GM19328 (cell line): ENCODE data around the gene HYAL1.

Source experiments
- ATAC-seq: cut with Tn5 transposase; IDR thresholded peaks from one replicate; pipeline ENCODE4 v1.9.1; 2021; ENCODE audit warnings: mild to moderate bottlenecking, moderate library complexity; ENCODE audit not compliant: unreplicated experiment

The HYAL1 gene

DNA sequence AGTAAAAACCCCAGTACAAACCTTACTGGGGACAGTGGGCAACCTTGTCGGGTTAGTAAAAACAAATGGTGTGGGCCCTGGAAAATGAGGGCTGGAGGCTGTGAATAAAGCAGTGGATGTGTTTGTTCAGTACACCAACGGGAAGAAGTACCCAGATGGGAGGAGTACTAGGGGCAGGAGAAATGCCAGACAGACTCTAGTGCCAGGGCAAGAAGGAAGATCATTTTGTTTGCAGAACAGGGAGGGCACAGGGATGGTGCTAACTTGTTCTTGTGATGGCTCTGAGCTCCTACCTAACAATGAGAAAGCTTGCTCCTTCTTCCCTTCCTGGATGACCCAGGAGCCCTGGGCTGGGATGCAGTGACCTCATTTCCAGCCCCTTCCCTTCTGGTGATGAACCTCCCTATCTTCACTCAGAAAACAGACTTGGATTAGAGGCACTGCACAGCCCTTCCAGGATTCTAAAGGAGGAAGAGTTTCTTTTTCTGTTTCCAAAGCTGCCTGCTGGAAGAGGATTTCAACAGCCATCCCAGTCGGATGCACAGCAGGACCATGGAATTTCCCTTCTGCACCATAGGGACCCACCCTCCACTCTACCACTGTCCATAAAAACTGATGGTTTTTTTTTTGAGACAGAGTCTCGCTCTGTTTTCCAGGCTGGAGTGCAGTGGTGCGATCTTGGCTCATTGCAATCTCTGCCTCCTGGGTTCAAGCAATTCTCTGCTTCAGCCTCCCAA is 31.1 kb upstream of the HYAL1 start:
- ATAC-seq, result no peak

DNA sequence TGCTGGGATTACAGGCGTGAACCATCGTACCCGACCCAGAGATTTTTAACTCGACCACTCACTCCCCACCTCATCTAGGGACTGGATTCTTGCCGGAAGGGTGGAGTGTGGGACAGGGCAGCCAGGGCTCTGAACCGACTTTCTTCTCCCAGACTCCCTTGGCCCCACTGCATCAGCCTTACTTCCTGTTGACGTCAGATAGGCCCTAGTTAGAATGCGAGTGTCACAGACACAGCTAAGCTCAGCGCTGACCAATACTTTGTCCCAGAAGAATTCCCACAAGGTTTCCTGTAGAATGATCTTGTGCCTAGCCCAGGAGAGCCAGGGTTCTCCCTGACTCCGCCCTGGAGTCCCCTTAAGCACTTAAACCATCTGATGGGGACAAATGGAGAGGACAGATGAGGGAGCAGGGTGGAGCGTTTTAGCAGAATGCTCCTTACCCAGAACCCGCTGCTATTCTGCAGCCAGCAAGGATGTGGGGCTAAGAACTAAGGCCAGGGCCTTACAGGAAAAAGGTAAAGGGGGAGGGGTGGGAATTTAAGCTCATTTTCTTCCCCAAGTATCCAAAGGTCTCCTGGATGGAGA is 30.5 kb upstream of the HYAL1 start:
- ATAC-seq, result no peak

- ATAC-seq, result no peak
These were observed 28.1 kb upstream of the HYAL1 start for GRCh38 chr3:50331364-50331907.

DNA sequence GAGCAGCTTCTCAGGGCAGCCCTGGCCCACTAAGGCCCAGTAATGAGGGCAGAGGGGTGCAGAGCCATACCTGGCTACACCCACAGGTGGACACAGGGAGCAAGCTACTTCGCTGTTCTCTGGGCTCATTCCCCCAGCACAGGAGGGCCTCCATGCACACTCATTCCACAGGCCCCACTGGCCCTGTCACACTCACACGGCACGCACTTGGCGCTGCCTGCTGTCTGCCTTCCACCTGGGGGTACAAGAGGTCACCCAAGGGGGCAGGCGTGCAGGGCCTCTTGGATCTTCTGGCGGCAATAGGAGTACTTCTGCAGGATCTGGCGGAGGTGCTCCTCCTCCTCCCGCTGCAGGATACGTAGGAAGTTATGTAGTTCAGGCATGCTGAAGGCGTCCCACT is 27.0 kb upstream of the HYAL1 start:
- no peak for ATAC-seq

DNA sequence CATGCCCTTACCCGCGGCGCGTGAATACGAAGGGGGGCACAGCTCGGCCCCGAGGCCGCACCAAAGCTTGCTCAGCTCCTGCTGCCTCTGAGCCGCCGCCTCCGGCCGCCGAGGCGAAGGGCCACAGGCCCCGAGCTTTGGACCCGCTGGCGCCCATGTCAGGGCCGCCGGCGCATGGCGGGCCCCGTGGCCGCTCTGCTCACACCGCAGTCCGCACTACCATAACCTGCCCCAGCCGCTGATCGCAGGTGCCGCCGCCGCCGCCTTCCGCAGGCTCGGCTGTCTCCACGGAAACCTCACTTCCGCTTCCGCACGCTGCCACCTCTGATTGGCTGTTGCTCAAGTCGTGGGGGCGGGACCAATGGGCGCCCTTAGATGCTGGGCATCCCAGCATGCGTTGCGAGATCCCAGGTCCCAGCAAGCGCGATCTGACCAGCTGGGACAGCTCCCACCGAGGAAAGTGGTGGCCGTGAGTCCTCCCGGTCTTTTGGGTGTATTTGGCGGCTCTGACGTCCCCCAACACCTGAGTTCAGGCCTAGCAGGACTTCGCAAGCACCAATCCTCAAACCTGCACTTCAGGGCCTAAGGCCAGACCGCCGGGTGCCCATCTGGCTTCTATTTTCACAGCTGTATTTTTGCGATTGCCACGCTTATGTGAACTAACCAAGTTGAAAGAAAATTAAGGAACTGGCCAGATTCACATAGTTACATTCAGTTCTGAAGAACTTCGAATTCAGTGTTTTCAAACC is 24.7 kb upstream of the HYAL1 start, which contains the start of gene TUSC2:
Gene TUSC2, minus strand, starts transcription at position 281 of the 749 bp plus-strand sequence. Its CDS starts 124 bp downstream, at position 157.
- ATAC-seq, result peak; percentile 89

DNA sequence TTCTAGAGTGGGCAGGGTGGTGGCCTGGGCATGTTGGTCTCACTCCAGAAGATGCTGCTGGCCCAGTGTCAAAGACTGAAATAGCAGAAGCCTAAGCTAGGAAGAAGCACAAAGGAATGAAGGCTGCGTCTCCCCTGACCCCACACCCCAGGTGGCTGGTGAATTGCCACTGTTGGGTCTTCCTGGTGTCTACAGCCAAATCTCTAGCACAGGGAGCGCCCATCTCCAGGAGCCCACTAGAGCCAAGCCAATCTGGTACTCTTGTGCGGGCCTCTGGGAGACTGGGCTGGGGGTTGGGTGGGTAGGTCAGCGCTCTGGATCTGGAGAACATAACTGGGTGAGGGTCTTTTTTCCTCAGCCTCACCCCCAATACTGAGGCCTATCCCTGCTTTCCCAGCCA is 23.8 kb upstream of the HYAL1 start:
- no peak for ATAC-seq

- no peak for ATAC-seq
These were observed 22.8 kb upstream of the HYAL1 start for GRCh38 chr3:50326182-50326541.

- ATAC-seq, result no peak
These were observed 22.3 kb upstream of the HYAL1 start for GRCh38 chr3:50325497-50326181.

GRCh38 chr3:50325113-50325480 is 21.7 kb upstream of the HYAL1 start:
- ATAC-seq, result no peak

- ATAC-seq, result no peak
These were observed 21.2 kb upstream of the HYAL1 start for GRCh38 chr3:50324351-50325112.

GRCh38 chr3:50323614-50324199 is 20.3 kb upstream of the HYAL1 start:
- ATAC-seq, result no peak

- no peak for ATAC-seq
These were observed 19.8 kb upstream of the HYAL1 start for GRCh38 chr3:50323092-50323600.

GRCh38 chr3:50322386-50323091 is 19.2 kb upstream of the HYAL1 start, which contains the start of gene HYAL2:
Gene HYAL2, minus strand, starts transcription at chr3:50322745. Its CDS starts 2,256 bp downstream, at chr3:50320489.
- no peak for ATAC-seq

GRCh38 chr3:50322115-50322385 is 18.7 kb upstream of the HYAL1 start:
- no peak for ATAC-seq

DNA sequence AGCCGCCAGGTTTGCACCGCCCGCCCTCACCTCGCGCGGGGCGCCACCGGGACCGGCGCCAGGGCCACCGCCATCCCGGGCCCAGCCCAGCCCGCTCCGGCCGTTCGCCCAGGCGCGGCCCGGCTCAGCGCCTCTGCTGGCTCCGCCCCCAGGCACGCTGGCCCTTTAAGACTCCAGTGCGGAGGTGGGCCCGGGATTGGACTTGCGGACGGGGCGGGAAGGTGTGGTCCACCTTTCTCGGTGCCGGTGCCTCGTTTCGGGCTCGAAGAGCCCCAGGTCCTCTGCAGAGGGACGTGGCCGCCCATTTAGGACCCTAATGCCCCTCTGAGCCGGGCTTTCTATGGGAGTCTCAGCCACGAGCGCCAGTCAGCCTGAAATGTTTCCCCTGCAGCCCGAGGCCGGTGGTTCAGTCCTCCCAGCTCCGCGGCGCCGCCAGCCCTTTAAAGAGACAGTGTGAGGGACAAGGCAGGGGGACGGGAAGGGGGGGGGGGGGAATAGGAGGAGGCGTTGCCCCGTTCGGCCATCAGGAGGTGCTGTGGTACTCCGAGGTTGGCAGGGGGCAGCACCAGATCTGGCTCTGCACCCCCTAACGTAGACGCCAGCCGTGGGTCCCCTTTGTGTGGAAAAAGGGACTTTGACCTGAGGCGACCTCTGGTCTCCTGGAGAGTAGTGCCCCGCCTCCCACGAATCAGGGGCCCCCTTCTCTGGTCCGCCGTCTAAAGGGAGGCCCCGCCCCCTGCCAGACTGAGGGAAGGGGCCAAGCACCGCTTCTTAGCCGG is 18.2 kb upstream of the HYAL1 start:
- peak; percentile 76 for ATAC-seq

GRCh38 chr3:50320853-50321335 is 17.5 kb upstream of the HYAL1 start:
- peak; percentile 54 for ATAC-seq

GRCh38 chr3:50319894-50320625 is 16.7 kb upstream of the HYAL1 start:
- no peak for ATAC-seq
